Glomerular endothelial cell (primary cell): Measurements from ENCODE around the gene TMEM86B. TPM values are rescaled to one million over a fixed set of nuclear protein-coding genes. Genes with fewer than 3 reads are reported as not detected.

Experiments used
- DNase-seq: peaks from one replicate; pipeline ENCODE4 v3.0.0-alpha.2; 2011; ENCODE audit warnings: low read depth, low spot score; ENCODE audit errors: extremely low read depth
- total RNA-seq: library from RNA; depleted of rRNA; stranded (reverse); fragments of >200 nt; gene quantifications from 2 replicates; pipeline ENCODE4 v1.2.3, GENCODE V29; 2015

The TMEM86B gene
- total RNA-seq: 1.5 and 2.8 TPM in 2 replicates

GRCh38 chr19:55228403-55229031 lies at the start of gene TMEM86B:
Gene TMEM86B, minus strand, starts transcription at chr19:55228763. Its CDS starts 22 bp downstream, at chr19:55228741.
- no peak for DNase-seq

- DNase-seq: no peak
Measured at GRCh38 chr19:55277494-55277893, 48.9 kb upstream of the TMEM86B start.

GRCh38 chr19:55276720-55277430 lies 48.3 kb upstream of the TMEM86B start:
- no peak for DNase-seq

- no peak for DNase-seq
Measured at GRCh38 chr19:55275851-55276719, 47.5 kb upstream of the TMEM86B start.

- no peak for DNase-seq
Measured at GRCh38 chr19:55273978-55274707, 45.6 kb upstream of the TMEM86B start.

GRCh38 chr19:55272142-55272541 lies 43.6 kb upstream of the TMEM86B start:
- no peak for DNase-seq

GRCh38 chr19:55270172-55270942 lies 41.8 kb upstream of the TMEM86B start:
- DNase-seq: no peak

GRCh38 chr19:55269299-55269698 lies 40.7 kb upstream of the TMEM86B start:
- DNase-seq: no peak

GRCh38 chr19:55266840-55267239 lies 38.3 kb upstream of the TMEM86B start:
- DNase-seq: no peak

- no peak for DNase-seq
Measured at GRCh38 chr19:55266404-55266803, 37.8 kb upstream of the TMEM86B start.

GRCh38 chr19:55265723-55266386 lies 37.3 kb upstream of the TMEM86B start:
- no peak for DNase-seq

- no peak for DNase-seq
Measured at GRCh38 chr19:55265173-55265572, 36.6 kb upstream of the TMEM86B start.

GRCh38 chr19:55264531-55264930 lies 36.0 kb upstream of the TMEM86B start:
- DNase-seq: no peak

GRCh38 chr19:55262359-55262758 lies 33.8 kb upstream of the TMEM86B start:
- DNase-seq: no peak

GRCh38 chr19:55261671-55262126 lies 33.1 kb upstream of the TMEM86B start:
- DNase-seq: no peak

GRCh38 chr19:55259540-55260210 lies 31.1 kb upstream of the TMEM86B start:
- DNase-seq: no peak

GRCh38 chr19:55258828-55259539 lies 30.4 kb upstream of the TMEM86B start, which contains the start of gene PPP6R1:
Gene PPP6R1, minus strand, starts transcription at chr19:55259017. Its CDS starts 11,914 bp downstream, at chr19:55247103.
- DNase-seq: peak; percentile 98

GRCh38 chr19:55258476-55258827 lies 29.9 kb upstream of the TMEM86B start:
- no peak for DNase-seq
